Calu3 (cell line): ENCODE data around the gene ACACB. TPM values are rescaled to one million over a fixed set of nuclear protein-coding genes. Genes with fewer than 3 reads are reported as not detected.
"Not testable (repeated sequence)": the region's sequence is repeated elsewhere in the genome, so short reads cannot be mapped to it uniquely, and the experiment has no call there.

Source experiments
- BruUV-seq: library from RNA; stranded (reverse); fragments of 400-500 nt; replicated peaks from 2 replicates; lab custom pipeline; 2021; lab: Mats Ljungman, UMichigan
- CTCF ChIA-PET: fragments of 300-600 bp; sonication (Branson Sonifier 250); formaldehyde crosslinking; loops from one replicate; lab custom pipeline; 2022; ENCODE audit warnings: antibody characterized with exemption; lab: Charles Lee
- DNase-seq: peaks from one replicate; pipeline ENCODE4 v3.0.0; 2022
- H3K27ac Mint-ChIP-seq: one replicate; pipeline ENCODE4 v1.8.0; 2022; ENCODE audit warnings: mixed read lengths; ENCODE audit not compliant: unreplicated experiment
- H3K27me3 Mint-ChIP-seq: one replicate; pipeline ENCODE4 v1.8.0; 2022; ENCODE audit warnings: mixed read lengths; ENCODE audit not compliant: unreplicated experiment
- H3K36me3 Mint-ChIP-seq: one replicate; pipeline ENCODE4 v1.8.0; 2022; ENCODE audit warnings: mild to moderate bottlenecking, moderate library complexity, mixed read lengths; ENCODE audit not compliant: insufficient read depth, unreplicated experiment
- H3K4me1 Mint-ChIP-seq: one replicate; pipeline ENCODE4 v1.8.0; 2022; ENCODE audit warnings: mild to moderate bottlenecking, low read depth, mixed read lengths; ENCODE audit not compliant: unreplicated experiment
- H3K4me3 Mint-ChIP-seq: one replicate; pipeline ENCODE4 v1.8.0; 2022; ENCODE audit warnings: mild to moderate bottlenecking, low read depth, moderate library complexity, mixed read lengths; ENCODE audit not compliant: unreplicated experiment
- H3K9me3 Mint-ChIP-seq: one replicate; pipeline ENCODE4 v1.8.0; 2022; ENCODE audit warnings: low read depth, mixed read lengths; ENCODE audit not compliant: unreplicated experiment
- intact Hi-C: fragments of 100-400 bp; cut with micrococcal nuclease; formaldehyde crosslinking; loops from one replicate; pipeline ENCODE4 v1.10.0; 2022; ENCODE audit not compliant: unreplicated experiment
- total RNA-seq: library from RNA; stranded (reverse); gene quantifications from 2 replicates; pipeline ENCODE4 v1.2.3, GENCODE V29; 2022
- TF ChIP-seq, protein P1 (sequence below): fragments of 200-600 bp; IDR thresholded peaks from one replicate; pipeline ENCODE4 v1.8.0; 2022; ENCODE audit warnings: antibody characterized with exemption; ENCODE audit not compliant: unreplicated experiment

Gene ACACB
- total RNA-seq, 1 experiment from 2014 or later: 6.2 TPM

- Mint-ChIP-seq H3K9me3 (peaks cover 4% of the 10 kb centered on the region), H3K36me3 (no peaks in the 10 kb centered on the region), H3K27me3 (no peaks in the 10 kb centered on the region), H3K27ac (no peak overlapping the region), H3K4me3 (no peak overlapping the region), H3K4me1 (no peaks in the 10 kb centered on the region)
- DNase-seq: no peak
- TF ChIP-seq, protein P1, sequence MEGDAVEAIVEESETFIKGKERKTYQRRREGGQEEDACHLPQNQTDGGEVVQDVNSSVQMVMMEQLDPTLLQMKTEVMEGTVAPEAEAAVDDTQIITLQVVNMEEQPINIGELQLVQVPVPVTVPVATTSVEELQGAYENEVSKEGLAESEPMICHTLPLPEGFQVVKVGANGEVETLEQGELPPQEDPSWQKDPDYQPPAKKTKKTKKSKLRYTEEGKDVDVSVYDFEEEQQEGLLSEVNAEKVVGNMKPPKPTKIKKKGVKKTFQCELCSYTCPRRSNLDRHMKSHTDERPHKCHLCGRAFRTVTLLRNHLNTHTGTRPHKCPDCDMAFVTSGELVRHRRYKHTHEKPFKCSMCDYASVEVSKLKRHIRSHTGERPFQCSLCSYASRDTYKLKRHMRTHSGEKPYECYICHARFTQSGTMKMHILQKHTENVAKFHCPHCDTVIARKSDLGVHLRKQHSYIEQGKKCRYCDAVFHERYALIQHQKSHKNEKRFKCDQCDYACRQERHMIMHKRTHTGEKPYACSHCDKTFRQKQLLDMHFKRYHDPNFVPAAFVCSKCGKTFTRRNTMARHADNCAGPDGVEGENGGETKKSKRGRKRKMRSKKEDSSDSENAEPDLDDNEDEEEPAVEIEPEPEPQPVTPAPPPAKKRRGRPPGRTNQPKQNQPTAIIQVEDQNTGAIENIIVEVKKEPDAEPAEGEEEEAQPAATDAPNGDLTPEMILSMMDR: no peak
- BruUV-seq: no TSS peak
- CTCF ChIA-PET: no interaction called here
- intact Hi-C loops: no loop called here
Observed at GRCh38 chr12:109170324-109170723, 53.9 kb downstream of the ACACB start.

DNA sequence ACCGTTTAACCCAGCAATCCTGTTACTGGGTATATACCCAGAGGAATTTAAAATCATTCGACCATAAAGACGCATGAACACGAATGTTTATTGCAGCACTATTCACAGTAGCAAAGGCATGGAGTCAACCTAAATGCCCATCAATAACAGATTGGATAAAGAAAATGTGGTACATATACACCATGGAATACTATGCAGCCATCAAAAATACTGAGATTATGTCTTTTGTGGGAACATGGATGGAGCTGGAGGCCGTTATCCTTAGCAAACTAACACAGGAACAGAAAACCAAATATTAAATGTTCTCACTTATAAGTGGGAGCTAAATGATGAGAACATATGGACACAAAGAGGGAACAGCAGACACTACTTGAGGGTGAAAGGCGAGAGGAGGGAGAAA lies 56.4 kb downstream of the ACACB start:
- H3K4me1 Mint-ChIP-seq, intact Hi-C loops, H3K4me3 Mint-ChIP-seq, H3K27me3 Mint-ChIP-seq, DNase-seq, CTCF ChIA-PET, H3K36me3 Mint-ChIP-seq, H3K9me3 Mint-ChIP-seq, BruUV-seq, H3K27ac Mint-ChIP-seq: not testable (repeated sequence)

DNA sequence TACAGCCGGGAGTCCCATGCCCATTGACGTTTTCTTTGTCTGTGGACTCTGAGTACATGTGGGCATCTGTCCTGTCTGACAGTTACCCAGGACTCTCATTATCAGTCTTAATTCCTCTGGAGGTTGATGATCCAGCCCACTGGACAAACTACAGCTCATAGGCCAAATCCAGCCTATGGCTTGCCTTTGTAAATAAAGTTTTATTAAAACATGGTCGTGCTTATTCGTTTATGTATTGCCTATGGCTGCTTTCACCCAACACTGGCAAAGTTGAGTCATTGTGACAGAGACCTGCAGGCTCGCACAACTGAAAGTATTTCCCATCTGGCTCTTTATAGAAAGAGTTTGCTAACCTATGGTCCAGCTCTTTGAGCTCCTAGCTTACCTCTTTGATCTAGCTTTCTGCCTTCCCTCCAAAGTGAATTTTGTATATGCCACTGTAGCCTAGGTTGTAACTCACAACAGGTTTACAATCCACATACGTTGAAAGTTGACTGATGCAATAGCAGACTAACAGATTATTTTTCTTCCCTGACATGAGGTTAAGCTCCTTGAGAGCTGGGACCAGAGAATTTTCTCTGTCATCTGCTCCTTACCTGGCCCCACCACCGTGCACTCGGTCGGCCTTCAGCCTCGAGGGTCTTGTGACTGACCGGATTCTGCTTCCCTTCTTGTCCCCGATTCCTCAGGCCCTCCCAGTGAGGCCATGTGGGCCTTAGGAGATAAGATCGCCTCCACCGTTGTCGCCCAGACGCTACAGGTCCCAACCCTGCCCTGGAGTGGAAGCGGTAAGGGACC lies 57.3 kb downstream of the ACACB start:
- Mint-ChIP-seq H3K9me3 (peaks cover 4% of the 10 kb centered on the region), H3K4me1 (no peaks in the 10 kb centered on the region), H3K36me3 (no peaks in the 10 kb centered on the region), H3K27ac (no peak overlapping the region), H3K4me3 (no peak overlapping the region), H3K27me3 (no peaks in the 10 kb centered on the region)
- DNase-seq: no peak
- CTCF ChIA-PET: no interaction called here
- no TSS peak for BruUV-seq
- intact Hi-C loops: no loop called here
- TF ChIP-seq, protein P1: no peak

GRCh38 chr12:109174468-109174867 lies 58.1 kb downstream of the ACACB start:
- CTCF ChIA-PET: no interaction called here
- no peaks in the 10 kb centered on the region for H3K36me3 Mint-ChIP-seq
- intact Hi-C loops: no loop called here
- no peak for DNase-seq
- H3K27me3 Mint-ChIP-seq: no peaks in the 10 kb centered on the region
- no peaks in the 10 kb centered on the region for H3K4me1 Mint-ChIP-seq
- H3K9me3 Mint-ChIP-seq: peaks cover 4% of the 10 kb centered on the region
- no peak overlapping the region for H3K27ac Mint-ChIP-seq
- BruUV-seq: no TSS peak
- no peak overlapping the region for H3K4me3 Mint-ChIP-seq
- TF ChIP-seq, protein P1: no peak

GRCh38 chr12:109178532-109178931 lies 62.1 kb downstream of the ACACB start:
- TF ChIP-seq, protein P1: no peak
- Mint-ChIP-seq H3K27ac (no peak overlapping the region), H3K27me3 (no peaks in the 10 kb centered on the region), H3K4me1 (no peaks in the 10 kb centered on the region), H3K9me3 (no peaks in the 10 kb centered on the region), H3K36me3 (no peaks in the 10 kb centered on the region), H3K4me3 (no peak overlapping the region)
- BruUV-seq: no TSS peak
- no peak for DNase-seq
- CTCF ChIA-PET: no interaction called here
- intact Hi-C loops: no loop called here
